Epithelial cell of esophagus (primary cell): ENCODE results near the gene NFIA.

ENCODE experiments used
- DNase-seq: peaks from one replicate; pipeline ENCODE4 v3.0.0; 2010; ENCODE audit warnings: low read depth
- H3K4me3 ChIP-seq: 2 replicates; pipeline ENCODE4 v1.5.1; 2011; ENCODE audit warnings: mild to moderate bottlenecking, low read length, control low read depth
- CTCF ChIP-seq: IDR thresholded peaks from 2 replicates; pipeline ENCODE4 v1.5.1; 2011; ENCODE audit warnings: low read depth, mild to moderate bottlenecking, low read length, control low read depth, inconsistent platforms; ENCODE audit not compliant: insufficient read depth; ENCODE audit errors: missing control alignments

Gene NFIA

GRCh38 chr1:61115436-61115835 is 33.1 kb downstream of the NFIA start:
- no peak for TF ChIP-seq CTCF
- no peak overlapping the region for H3K4me3 ChIP-seq
- DNase-seq = no peak

- DNase-seq = peak; percentile 16
- no peak for TF ChIP-seq CTCF
- no peak overlapping the region for H3K4me3 ChIP-seq
Observed at GRCh38 chr1:61116421-61116820, 34.1 kb downstream of the NFIA start.

GRCh38 chr1:61117283-61117682 is 34.9 kb downstream of the NFIA start:
- no peak overlapping the region for H3K4me3 ChIP-seq
- no peak for TF ChIP-seq CTCF
- DNase-seq = no peak

GRCh38 chr1:61119085-61119484 is 36.7 kb downstream of the NFIA start:
- no peak for DNase-seq
- H3K4me3 ChIP-seq = no peak overlapping the region
- TF ChIP-seq CTCF = no peak

- no peak overlapping the region for H3K4me3 ChIP-seq
- TF ChIP-seq CTCF = no peak
- DNase-seq = no peak
Observed at GRCh38 chr1:61120246-61120840, 38.0 kb downstream of the NFIA start.

GRCh38 chr1:61120998-61121397 is 38.6 kb downstream of the NFIA start:
- H3K4me3 ChIP-seq = no peak overlapping the region
- no peak for TF ChIP-seq CTCF
- DNase-seq = peak; percentile 62

- no peak for TF ChIP-seq CTCF
- DNase-seq = peak; percentile 20
- H3K4me3 ChIP-seq = no peak overlapping the region
Observed at GRCh38 chr1:61121631-61122030, 39.3 kb downstream of the NFIA start.
